ENCODE data around the gene ERBB4.
"Not testable (repeated sequence)": the region's sequence is repeated elsewhere in the genome, so short reads cannot be mapped to it uniquely, and the experiment has no call there.

The ERBB4 gene

GRCh38 chr2:212274215-212274614, 264.4 kb downstream of the ERBB4 start:
- H3K27ac ChIP-seq (ENCODE audit: low read length): no peak overlapping the region
- no peaks in the 10 kb centered on the region for H3K27me3 ChIP-seq (ENCODE audit: insufficient read depth, low read length)
- no peaks in the 10 kb centered on the region for H3K9me3 ChIP-seq (ENCODE audit: insufficient read depth, low read depth, low read length)
- no peaks in the 10 kb centered on the region for H3K36me3 ChIP-seq (ENCODE audit: insufficient read depth, low read depth, low read length)
- H3K4me1 ChIP-seq (ENCODE audit: insufficient read depth, low read length): no peaks in the 10 kb centered on the region
- no peak overlapping the region for H3K4me3 ChIP-seq (ENCODE audit: low read length)
- H3K9ac ChIP-seq (ENCODE audit: low read depth, low read length): no peak overlapping the region

DNA sequence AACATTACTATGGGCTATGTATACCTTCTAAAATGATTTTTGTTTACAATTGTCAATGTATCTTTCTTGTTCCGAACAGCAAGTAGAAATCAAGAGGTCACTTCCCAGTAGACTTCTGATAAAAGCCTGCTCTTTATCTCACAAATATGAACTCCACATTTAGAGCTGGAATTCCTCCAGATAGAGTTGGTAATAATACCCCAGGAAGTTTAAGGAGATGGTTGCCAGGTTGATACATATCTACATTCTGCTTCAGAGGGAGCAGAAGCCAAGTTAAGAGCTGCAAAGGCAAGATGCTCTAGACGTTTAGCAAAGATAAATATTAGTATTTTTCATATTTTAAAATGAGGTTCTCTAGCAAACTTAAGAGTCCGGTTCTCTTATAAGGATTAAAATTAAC, 267.0 kb downstream of the ERBB4 start:
- no peaks in the 10 kb centered on the region for H3K36me3 ChIP-seq (ENCODE audit: insufficient read depth, low read depth, low read length)
- no peak overlapping the region for H3K4me3 ChIP-seq (ENCODE audit: low read length)
- H3K27me3 ChIP-seq (ENCODE audit: insufficient read depth, low read length): no peaks in the 10 kb centered on the region
- H3K9ac ChIP-seq (ENCODE audit: low read depth, low read length): no peak overlapping the region
- H3K27ac ChIP-seq (ENCODE audit: low read length): no peak overlapping the region
- no peaks in the 10 kb centered on the region for H3K9me3 ChIP-seq (ENCODE audit: insufficient read depth, low read depth, low read length)
- no peaks in the 10 kb centered on the region for H3K4me1 ChIP-seq (ENCODE audit: insufficient read depth, low read length)

- Histone ChIP-seq H3K9ac (ENCODE audit: low read depth, low read length) (no peak overlapping the region), H3K27ac (ENCODE audit: low read length) (no peak overlapping the region), H3K27me3 (ENCODE audit: insufficient read depth, low read length) (no peaks in the 10 kb centered on the region), H3K4me1 (ENCODE audit: insufficient read depth, low read length) (no peaks in the 10 kb centered on the region), H3K36me3 (ENCODE audit: insufficient read depth, low read depth, low read length) (no peaks in the 10 kb centered on the region), H3K4me3 (ENCODE audit: low read length) (no peak overlapping the region), H3K9me3 (ENCODE audit: insufficient read depth, low read depth, low read length) (no peaks in the 10 kb centered on the region)
These were observed 269.6 kb downstream of the ERBB4 start for GRCh38 chr2:212269005-212269404.

DNA sequence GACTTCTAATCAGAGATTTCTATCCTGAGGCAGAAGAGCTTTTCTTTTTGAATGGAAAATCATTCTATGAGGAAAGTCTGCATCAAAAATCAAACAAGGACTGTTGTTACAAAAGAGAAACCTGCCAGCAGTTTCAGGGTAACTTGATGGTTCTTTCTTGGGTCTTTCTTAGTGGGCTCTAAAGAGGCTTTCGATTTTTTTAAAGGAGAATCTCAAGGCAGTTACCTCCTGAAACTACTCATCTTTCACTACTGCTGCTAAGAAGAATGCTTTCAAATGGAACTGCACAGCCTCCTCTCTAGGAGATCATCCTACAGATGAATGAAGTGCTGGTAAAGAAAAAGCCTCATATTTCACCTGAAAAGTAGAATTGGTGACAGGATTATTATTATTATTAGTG, 272.3 kb downstream of the ERBB4 start:
- Histone ChIP-seq H3K36me3 (ENCODE audit: insufficient read depth, low read depth, low read length) (no peaks in the 10 kb centered on the region), H3K4me3 (ENCODE audit: low read length) (no peak overlapping the region), H3K27me3 (ENCODE audit: insufficient read depth, low read length) (no peaks in the 10 kb centered on the region), H3K9ac (ENCODE audit: low read depth, low read length) (no peak overlapping the region), H3K4me1 (ENCODE audit: insufficient read depth, low read length) (no peaks in the 10 kb centered on the region), H3K9me3 (ENCODE audit: insufficient read depth, low read depth, low read length) (no peaks in the 10 kb centered on the region), H3K27ac (ENCODE audit: low read length) (no peak overlapping the region)

GRCh38 chr2:212265777-212266176, 272.8 kb downstream of the ERBB4 start:
- Histone ChIP-seq H3K9ac (ENCODE audit: low read depth, low read length) (no peak overlapping the region), H3K9me3 (ENCODE audit: insufficient read depth, low read depth, low read length) (no peaks in the 10 kb centered on the region), H3K36me3 (ENCODE audit: insufficient read depth, low read depth, low read length) (no peaks in the 10 kb centered on the region), H3K4me3 (ENCODE audit: low read length) (no peak overlapping the region), H3K27ac (ENCODE audit: low read length) (no peak overlapping the region), H3K4me1 (ENCODE audit: insufficient read depth, low read length) (no peaks in the 10 kb centered on the region), H3K27me3 (ENCODE audit: insufficient read depth, low read length) (no peaks in the 10 kb centered on the region)

GRCh38 chr2:212264187-212264586, 274.4 kb downstream of the ERBB4 start:
- Histone ChIP-seq H3K27me3 (ENCODE audit: insufficient read depth, low read length) (no peaks in the 10 kb centered on the region), H3K9me3 (ENCODE audit: insufficient read depth, low read depth, low read length) (no peaks in the 10 kb centered on the region), H3K9ac (ENCODE audit: low read depth, low read length) (no peak overlapping the region), H3K27ac (ENCODE audit: low read length) (no peak overlapping the region), H3K4me3 (ENCODE audit: low read length) (no peak overlapping the region), H3K36me3 (ENCODE audit: insufficient read depth, low read depth, low read length) (no peaks in the 10 kb centered on the region), H3K4me1 (ENCODE audit: insufficient read depth, low read length) (no peaks in the 10 kb centered on the region)

DNA sequence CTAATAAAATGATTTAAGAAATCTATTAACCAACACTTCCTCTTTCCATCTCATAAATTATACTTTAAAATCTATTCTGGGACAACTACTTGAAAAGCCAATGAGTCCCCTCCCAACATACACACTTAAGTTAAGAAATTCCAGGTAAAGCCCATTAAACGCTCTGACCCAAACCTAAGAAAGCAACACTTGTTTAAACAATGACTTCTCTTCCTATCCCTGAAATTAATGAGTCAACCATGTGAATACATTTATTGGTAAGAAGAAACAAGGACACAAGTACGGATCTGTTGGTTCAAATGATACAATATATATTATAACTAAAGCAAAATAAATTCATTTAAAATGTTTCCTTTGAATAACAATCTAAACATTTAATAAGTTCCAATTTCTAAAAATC, 279.4 kb downstream of the ERBB4 start:
- Histone ChIP-seq H3K27ac (ENCODE audit: low read length) (no peak overlapping the region), H3K4me1 (ENCODE audit: insufficient read depth, low read length) (no peaks in the 10 kb centered on the region), H3K9ac (ENCODE audit: low read depth, low read length) (no peak overlapping the region), H3K27me3 (ENCODE audit: insufficient read depth, low read length) (no peaks in the 10 kb centered on the region), H3K36me3 (ENCODE audit: insufficient read depth, low read depth, low read length) (no peaks in the 10 kb centered on the region), H3K9me3 (ENCODE audit: insufficient read depth, low read depth, low read length) (no peaks in the 10 kb centered on the region), H3K4me3 (ENCODE audit: low read length) (no peak overlapping the region)

DNA sequence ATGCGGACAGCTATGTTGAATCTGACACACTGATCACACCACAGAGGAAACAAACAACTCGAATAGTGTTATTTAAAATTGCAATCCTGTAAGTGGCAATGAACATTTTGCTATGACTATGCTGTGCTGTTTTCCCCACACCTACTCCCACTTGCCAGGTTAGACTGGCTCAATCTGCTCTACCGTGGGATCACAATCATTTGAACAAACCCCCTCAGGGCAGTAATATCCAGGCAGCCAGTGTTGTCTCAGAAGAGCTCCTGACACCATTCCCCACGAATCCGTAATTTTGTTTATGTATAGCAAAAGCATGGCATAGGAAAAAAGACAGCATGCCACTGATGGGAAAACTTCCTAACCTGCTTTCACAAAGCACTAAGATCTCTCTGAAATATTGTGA, 284.3 kb downstream of the ERBB4 start:
- Histone ChIP-seq H3K4me1 (ENCODE audit: insufficient read depth, low read length) (no peaks in the 10 kb centered on the region), H3K27ac (ENCODE audit: low read length) (no peak overlapping the region), H3K4me3 (ENCODE audit: low read length) (no peak overlapping the region), H3K27me3 (ENCODE audit: insufficient read depth, low read length) (no peaks in the 10 kb centered on the region), H3K36me3 (ENCODE audit: insufficient read depth, low read depth, low read length) (no peaks in the 10 kb centered on the region), H3K9me3 (ENCODE audit: insufficient read depth, low read depth, low read length) (no peaks in the 10 kb centered on the region), H3K9ac (ENCODE audit: low read depth, low read length) (no peak overlapping the region)

DNA sequence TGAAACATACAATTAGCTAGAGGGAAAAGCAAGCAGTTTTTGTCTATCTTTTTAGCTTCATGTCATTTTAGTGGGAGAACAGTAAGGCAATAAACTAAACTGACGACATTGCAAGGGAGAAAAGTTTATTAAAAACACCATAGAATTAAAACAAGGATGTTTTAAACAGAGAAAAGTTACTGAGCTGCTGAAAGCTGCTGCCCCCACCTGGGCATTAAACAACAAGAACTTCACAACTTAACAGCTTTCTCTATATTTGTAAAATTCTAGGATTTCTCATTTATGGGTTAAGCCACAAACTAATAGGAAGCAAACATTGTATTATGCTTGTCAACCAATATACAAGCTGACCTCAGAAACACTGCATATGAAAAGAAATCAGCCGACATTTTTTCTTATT, 289.2 kb downstream of the ERBB4 start:
- H3K4me3 ChIP-seq (ENCODE audit: low read length): no peak overlapping the region
- no peaks in the 10 kb centered on the region for H3K9me3 ChIP-seq (ENCODE audit: insufficient read depth, low read depth, low read length)

DNA sequence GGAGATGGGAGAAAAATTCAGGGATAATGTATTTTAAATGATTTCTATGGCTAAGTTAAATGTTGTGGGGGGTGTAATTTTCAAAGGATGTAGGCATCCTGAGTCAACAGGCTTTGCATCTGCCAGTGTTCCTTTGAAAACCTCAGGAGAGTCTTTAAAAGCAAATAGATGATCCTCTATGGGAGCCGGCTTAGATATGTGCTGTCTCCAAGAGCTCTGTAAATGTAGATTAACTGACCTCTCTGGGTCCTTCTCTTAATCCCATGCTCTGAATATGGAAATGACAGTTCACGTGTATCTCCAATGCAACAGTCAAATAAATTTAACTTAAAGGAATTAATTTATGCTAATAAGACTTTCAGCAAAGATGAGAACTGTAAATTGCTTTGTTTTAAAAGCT, 292.7 kb downstream of the ERBB4 start:
- no peak overlapping the region for H3K4me3 ChIP-seq (ENCODE audit: low read length)
- no peak overlapping the region for H3K27ac ChIP-seq (ENCODE audit: low read length)
- no peak overlapping the region for H3K9ac ChIP-seq (ENCODE audit: low read depth, low read length)
- no peaks in the 10 kb centered on the region for H3K27me3 ChIP-seq (ENCODE audit: insufficient read depth, low read length)
- H3K4me1 ChIP-seq (ENCODE audit: insufficient read depth, low read length): no peaks in the 10 kb centered on the region
- no peaks in the 10 kb centered on the region for H3K9me3 ChIP-seq (ENCODE audit: insufficient read depth, low read depth, low read length)
- H3K36me3 ChIP-seq (ENCODE audit: insufficient read depth, low read depth, low read length): no peaks in the 10 kb centered on the region

More for the DNA sequence above, 289.2 kb downstream of the ERBB4 start:
- H3K36me3 ChIP-seq (ENCODE audit: insufficient read depth, low read depth, low read length): no peaks in the 10 kb centered on the region
- H3K27me3 ChIP-seq (ENCODE audit: insufficient read depth, low read length): no peaks in the 10 kb centered on the region
- H3K27ac ChIP-seq (ENCODE audit: low read length): no peak overlapping the region
- no peaks in the 10 kb centered on the region for H3K4me1 ChIP-seq (ENCODE audit: insufficient read depth, low read length)
- H3K9ac ChIP-seq (ENCODE audit: low read depth, low read length): no peak overlapping the region

DNA sequence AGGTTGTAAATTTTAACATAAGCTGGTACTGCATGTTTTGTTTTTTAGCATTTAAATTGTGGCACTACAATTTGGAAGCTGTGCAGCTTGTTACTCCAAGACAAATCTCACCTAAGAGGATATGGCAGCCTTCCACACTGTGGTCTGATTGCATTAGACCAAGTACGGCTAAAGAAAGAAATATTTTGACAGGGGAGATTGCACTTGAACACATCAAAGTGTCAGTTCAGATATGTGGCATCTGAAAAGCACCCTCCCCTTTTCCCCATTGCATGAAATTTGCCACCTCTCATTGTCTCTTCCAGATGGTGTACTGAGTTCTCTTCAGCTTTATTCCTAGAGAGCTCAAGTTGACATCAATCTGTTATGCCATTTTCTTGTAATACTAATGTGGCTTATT, 295.9 kb downstream of the ERBB4 start:
- Histone ChIP-seq H3K27me3 (ENCODE audit: insufficient read depth, low read length) (no peaks in the 10 kb centered on the region), H3K36me3 (ENCODE audit: insufficient read depth, low read depth, low read length) (no peaks in the 10 kb centered on the region), H3K4me1 (ENCODE audit: insufficient read depth, low read length) (peaks cover 4% of the 10 kb centered on the region; the same call in 1 of the 2 replicates), H3K4me3 (ENCODE audit: low read length) (no peak overlapping the region), H3K27ac (ENCODE audit: low read length) (no peak overlapping the region), H3K9ac (ENCODE audit: low read depth, low read length) (no peak overlapping the region), H3K9me3 (ENCODE audit: insufficient read depth, low read depth, low read length) (no peaks in the 10 kb centered on the region)

DNA sequence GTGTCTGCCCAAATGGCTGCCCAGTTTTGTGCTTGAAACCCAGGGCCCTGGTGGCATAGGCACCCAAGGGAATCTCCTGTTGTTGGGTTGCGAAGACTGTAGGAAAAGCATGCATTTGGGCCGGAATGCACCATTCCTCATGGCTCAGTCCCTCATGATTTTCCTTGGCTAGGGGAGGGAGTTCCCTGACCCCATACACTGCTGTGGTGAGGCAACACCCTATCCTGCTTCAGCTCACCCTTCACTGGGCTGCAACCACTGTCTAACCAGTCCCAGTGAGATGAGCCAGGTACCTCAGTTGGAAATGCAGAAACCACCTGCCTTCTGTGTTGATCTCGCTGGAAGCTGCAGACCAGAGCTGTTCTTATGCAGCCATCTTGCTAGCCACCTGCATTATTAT, 300.4 kb downstream of the ERBB4 start:
- H3K9ac ChIP-seq (ENCODE audit: low read depth, low read length): not testable (repeated sequence)

More for the DNA sequence above, 300.4 kb downstream of the ERBB4 start:
- not testable (repeated sequence) for H3K27me3 ChIP-seq (ENCODE audit: insufficient read depth, low read length); H3K4me1 ChIP-seq (ENCODE audit: insufficient read depth, low read length); H3K27ac ChIP-seq (ENCODE audit: low read length); H3K4me3 ChIP-seq (ENCODE audit: low read length); H3K36me3 ChIP-seq (ENCODE audit: insufficient read depth, low read depth, low read length); H3K9me3 ChIP-seq (ENCODE audit: insufficient read depth, low read depth, low read length)
